T-helper 2 cell treated with Interferon-gamma antibody and Interleukin-4, amounts not matched to agents 5 μg/mL and 100 μg/mL, for 36 hours (primary cell): ENCODE results near the gene PAOX.
"Not testable (repeated sequence)": the region's sequence is repeated elsewhere in the genome, so short reads cannot be mapped to it uniquely, and the experiment has no call there.

ENCODE experiments used
- DNase-seq: peaks from one replicate; pipeline ENCODE4 v3.0.0; 2021; ENCODE audit warnings: low spot score
- H3K27ac Mint-ChIP-seq: one replicate; pipeline ENCODE4 v1.8.0; 2021; ENCODE audit warnings: mild to moderate bottlenecking, mixed read lengths
- H3K27me3 Mint-ChIP-seq: one replicate; pipeline ENCODE4 v1.8.0; 2021; ENCODE audit warnings: low read depth, mixed read lengths
- H3K36me3 Mint-ChIP-seq: one replicate; pipeline ENCODE4 v1.8.0; 2021; ENCODE audit warnings: low read depth, mixed read lengths
- H3K4me1 Mint-ChIP-seq: one replicate; pipeline ENCODE4 v1.8.0; 2021; ENCODE audit warnings: low read depth, mixed read lengths
- H3K4me3 Mint-ChIP-seq: one replicate; pipeline ENCODE4 v1.8.0; 2022; ENCODE audit warnings: mild to moderate bottlenecking, moderate library complexity, mixed read lengths
- H3K9me3 Mint-ChIP-seq: one replicate; pipeline ENCODE4 v1.8.0; 2021; ENCODE audit warnings: mixed read lengths

PAOX gene

DNA sequence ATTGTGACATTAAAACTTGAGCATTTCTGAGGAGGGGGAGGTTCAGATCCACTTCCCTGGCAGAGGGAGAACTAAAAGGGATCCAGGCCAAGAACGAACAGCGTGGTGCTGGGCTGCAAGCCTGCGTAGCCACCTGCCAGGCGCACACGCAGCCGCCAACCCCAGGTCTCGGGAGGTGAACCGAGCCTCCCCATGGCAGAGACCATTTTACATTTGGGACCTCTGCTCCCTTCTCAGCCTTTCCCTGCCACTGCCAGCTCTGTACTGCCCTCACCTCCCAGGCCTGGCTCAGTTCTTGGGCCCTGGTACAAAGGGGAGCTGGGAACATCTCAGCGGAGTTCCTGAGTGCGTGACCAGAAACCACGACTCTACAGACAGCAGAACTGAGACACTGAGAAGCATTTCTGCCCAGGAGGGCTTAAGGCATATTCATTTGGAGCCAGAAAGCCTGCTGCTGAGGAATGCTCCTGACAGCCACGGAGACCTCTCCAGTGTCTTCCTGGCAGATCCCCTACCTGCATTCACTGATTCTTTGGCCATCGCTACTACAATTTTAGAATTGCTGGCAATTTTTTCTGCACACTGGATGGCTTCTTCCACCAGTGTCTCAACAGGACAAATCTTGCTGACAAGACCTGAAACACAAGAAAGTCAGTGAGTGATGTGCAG, 13.5 kb upstream of the PAOX start:
- Mint-ChIP-seq H3K4me1 (peaks cover 2% of the 10 kb centered on the region), H3K36me3 (peaks cover 12% of the 10 kb centered on the region), H3K9me3 (no peaks in the 10 kb centered on the region), H3K27me3 (no peaks in the 10 kb centered on the region), H3K4me3 (no peak overlapping the region), H3K27ac (no peak overlapping the region)
- DNase-seq: no peak

DNA sequence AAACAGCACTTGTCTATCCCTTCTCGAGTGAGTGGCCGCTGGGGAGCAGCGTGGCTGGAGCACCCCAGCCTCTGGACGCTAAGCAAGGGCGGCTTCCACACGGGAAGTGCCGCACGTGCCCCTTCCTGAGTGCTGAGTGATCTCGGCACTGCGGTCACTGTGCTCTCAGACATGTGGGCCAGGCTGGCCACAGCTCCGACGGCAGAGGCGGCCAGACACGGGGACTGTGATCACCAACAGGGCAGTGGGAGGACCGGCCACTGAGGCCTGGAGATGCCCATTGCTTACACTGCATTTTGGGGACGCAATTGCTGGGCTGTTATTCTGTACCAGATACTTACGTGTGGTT, 13.0 kb upstream of the PAOX start:
- Mint-ChIP-seq H3K9me3 (no peaks in the 10 kb centered on the region), H3K27me3 (no peaks in the 10 kb centered on the region), H3K4me1 (peaks cover 2% of the 10 kb centered on the region), H3K36me3 (peaks cover 12% of the 10 kb centered on the region), H3K27ac (no peak overlapping the region), H3K4me3 (no peak overlapping the region)
- DNase-seq: no peak

DNA sequence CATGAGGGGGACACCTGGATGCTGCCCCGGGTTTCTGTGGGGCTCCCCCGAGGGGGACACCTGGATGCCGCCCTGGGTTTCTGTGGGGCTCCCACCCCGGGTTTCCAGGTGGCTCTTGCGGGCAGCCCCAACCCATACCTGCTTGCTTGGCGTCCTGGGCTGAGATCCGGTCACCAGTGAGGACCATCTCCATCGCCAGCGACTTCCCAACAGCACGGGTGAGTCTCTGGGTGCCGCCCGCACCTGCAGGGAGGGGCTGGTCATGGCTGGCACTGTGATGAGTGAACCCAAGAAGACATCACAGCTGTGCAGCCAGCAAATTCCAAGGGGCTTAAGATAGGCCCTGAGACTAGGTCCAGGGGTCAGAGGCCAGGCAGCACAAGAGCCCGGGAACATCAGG, 12.3 kb upstream of the PAOX start:
- H3K27me3 Mint-ChIP-seq: no peaks in the 10 kb centered on the region
- H3K4me3 Mint-ChIP-seq: no peak overlapping the region
- no peak overlapping the region for H3K27ac Mint-ChIP-seq
- peaks cover 13% of the 10 kb centered on the region for H3K36me3 Mint-ChIP-seq
- DNase-seq: no peak
- H3K4me1 Mint-ChIP-seq: peaks cover 2% of the 10 kb centered on the region
- H3K9me3 Mint-ChIP-seq: no peaks in the 10 kb centered on the region

DNA sequence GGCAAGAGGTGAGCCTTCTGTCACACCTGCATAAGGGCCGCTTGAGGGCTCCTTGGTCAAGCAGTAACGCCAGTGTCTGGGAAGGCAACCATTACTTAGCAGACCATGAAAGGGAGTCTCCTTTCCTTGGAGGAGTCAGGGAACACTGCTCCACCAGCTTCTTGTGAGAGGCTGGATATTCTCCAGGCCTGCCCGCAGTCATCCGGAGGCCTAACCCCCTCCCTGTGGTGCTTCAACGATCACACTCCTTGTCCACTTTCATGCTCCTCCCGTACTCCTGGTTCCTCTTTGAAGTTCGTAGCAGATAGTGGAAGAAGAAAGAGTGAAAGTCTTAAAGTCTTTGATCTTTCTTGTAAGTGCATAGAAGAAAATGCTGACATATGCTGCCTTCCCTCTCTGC, 11.6 kb upstream of the PAOX start:
- H3K4me1 Mint-ChIP-seq, H3K4me3 Mint-ChIP-seq, DNase-seq, H3K9me3 Mint-ChIP-seq, H3K27ac Mint-ChIP-seq, H3K36me3 Mint-ChIP-seq, H3K27me3 Mint-ChIP-seq: not testable (repeated sequence)

DNA sequence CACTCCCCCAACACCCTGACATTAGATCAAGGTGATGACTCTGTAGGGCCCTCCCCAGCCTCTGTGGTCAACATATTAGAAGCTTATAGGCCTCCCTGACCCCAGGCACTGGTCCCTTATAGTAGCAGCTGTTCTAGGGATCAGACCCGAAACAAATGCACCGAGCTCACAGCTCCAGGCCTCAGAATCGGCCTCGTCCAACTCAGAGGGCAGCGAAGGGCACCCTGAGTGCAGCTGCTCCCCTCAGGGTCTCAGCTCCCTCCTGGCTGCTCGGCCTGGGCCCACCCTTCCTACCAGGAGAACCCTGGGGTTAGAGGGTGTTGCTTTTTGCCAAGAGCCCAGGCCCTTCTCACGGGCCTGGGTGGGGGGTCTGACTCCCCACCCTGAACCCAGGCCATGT, 10.9 kb upstream of the PAOX start:
- H3K27me3 Mint-ChIP-seq: no peaks in the 10 kb centered on the region
- H3K9me3 Mint-ChIP-seq: no peaks in the 10 kb centered on the region
- H3K27ac Mint-ChIP-seq: no peak overlapping the region
- H3K4me3 Mint-ChIP-seq: no peak overlapping the region
- no peak for DNase-seq
- H3K4me1 Mint-ChIP-seq: peaks cover 2% of the 10 kb centered on the region
- H3K36me3 Mint-ChIP-seq: peaks cover 9% of the 10 kb centered on the region

DNA sequence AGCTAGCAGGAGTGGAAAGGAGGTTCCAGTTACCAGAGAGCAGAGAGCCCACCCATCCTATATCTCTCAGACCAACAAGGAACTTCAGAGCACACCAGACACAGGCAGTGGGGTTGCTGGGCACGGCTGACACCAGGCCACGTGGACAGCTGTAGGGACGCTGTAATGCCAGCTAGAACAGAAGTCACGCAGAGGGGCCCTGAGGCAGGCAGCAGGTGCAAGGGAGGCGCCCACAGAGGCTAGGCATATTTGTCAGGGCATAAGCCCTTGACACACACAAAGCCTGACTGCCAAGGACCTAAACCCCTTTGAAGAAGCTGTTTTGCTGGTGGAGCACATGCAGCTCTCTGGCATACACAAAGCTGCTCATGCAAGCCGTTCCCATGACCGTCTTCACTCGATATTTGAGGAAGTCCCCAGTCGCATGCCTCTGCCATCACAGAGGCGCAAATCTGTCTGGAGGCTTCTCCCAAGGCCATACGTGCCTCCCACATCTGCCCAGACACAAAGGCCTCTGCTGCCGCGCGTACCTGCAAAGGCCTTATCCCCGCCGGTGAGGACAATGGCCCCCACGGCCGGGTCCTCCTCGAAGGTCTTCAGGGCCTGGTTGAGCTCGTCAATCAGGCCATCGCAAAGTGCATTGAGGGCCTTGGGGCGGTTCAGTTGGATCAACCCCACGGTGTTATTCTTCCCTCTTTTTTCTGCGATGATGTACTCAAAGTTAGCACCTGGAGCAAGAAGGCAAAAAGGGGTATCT, 8.9 kb upstream of the PAOX start:
- Mint-ChIP-seq H3K9me3 (no peaks in the 10 kb centered on the region), H3K27ac (peak overlapping the region; percentile 20), H3K27me3 (peaks cover 3% of the 10 kb centered on the region), H3K4me1 (peaks cover 7% of the 10 kb centered on the region), H3K4me3 (no peak overlapping the region), H3K36me3 (peaks cover 5% of the 10 kb centered on the region)
- no peak for DNase-seq

DNA sequence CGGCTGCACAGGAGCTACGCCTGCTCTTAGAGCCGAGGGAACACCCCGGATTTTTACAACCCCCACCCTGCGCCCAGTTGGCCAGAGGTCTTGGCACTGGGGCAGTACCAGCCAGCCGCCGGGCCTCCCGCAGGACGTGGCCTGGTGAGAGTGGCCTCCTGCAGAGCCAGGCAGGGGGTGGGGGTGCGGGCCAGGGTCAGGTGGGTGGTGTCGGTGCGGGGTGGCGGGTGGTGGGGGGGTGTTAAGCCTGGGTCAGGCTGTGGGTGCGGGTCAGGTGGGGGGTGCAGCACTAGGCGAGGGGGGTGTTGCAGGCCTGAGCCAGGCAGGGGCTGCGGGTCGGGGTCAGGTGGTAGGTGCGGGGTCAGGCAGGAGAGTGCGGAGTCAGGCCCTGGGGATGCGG, 6.6 kb upstream of the PAOX start:
- H3K4me3 Mint-ChIP-seq: peak overlapping the region; percentile 80
- H3K27ac Mint-ChIP-seq: no peak overlapping the region
- H3K9me3 Mint-ChIP-seq: no peaks in the 10 kb centered on the region
- no peak for DNase-seq
- peaks cover 3% of the 10 kb centered on the region for H3K27me3 Mint-ChIP-seq
- peaks cover 7% of the 10 kb centered on the region for H3K4me1 Mint-ChIP-seq
- H3K36me3 Mint-ChIP-seq: peaks cover 2% of the 10 kb centered on the region

DNA sequence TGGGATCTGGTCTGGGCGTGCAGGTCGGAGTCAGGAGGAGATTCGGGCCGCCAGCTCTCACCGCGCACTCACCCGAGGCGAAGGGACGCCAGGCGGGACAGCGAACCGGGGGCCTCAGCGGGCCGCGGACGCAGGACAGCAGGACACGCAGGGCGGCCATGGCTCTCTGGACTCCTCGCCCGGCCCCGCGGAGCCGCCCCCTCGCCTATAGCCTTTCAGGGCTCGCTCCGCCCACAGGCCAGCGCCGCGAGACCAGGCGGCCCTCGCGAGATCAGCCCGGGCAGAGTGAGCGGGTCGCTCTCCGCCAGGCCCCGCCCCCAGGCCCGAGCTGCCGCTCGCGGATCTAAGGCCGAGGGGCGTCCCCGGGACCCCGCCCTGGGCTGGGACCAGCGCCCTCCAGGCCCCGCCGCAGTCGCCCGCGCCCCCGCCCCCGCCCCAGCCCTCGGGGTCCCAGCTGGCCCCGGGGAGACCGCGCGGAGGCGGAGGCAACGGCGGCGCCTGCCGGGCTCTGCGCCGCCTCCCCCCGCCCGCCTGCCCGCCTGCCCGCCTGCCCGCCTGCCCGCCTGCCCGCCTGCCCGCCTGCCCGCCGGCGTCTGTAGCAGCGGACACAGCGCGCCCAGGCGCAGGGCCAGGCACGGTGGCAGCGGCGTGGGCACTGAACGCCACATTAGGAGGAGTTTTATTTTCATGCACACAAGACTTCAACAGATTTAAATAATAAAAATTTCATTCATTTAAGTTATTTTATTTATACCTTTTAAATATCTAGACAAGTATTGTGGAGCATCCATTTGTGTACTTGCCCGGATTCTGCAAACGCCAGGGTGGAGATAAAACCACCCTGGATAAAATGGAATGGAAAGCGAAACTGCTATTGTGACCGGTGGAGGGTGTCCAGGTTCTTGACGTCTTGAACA, 5.6 kb upstream of the PAOX start, which contains the start of gene ECHS1:
TSS of gene ECHS1 (minus strand) at position 181 of the 917 bp plus-strand sequence. CDS start at position 160, 21 bp downstream.
- Mint-ChIP-seq H3K4me1 (peaks cover 7% of the 10 kb centered on the region), H3K36me3 (peaks cover 2% of the 10 kb centered on the region), H3K27ac (peak within 1 kb of the TSS; percentile 71), H3K4me3 (peak within 1 kb of the TSS; percentile 91), H3K9me3 (no peaks in the 10 kb centered on the region), H3K27me3 (peaks cover 3% of the 10 kb centered on the region)
- peak; percentile 96 for DNase-seq

DNA sequence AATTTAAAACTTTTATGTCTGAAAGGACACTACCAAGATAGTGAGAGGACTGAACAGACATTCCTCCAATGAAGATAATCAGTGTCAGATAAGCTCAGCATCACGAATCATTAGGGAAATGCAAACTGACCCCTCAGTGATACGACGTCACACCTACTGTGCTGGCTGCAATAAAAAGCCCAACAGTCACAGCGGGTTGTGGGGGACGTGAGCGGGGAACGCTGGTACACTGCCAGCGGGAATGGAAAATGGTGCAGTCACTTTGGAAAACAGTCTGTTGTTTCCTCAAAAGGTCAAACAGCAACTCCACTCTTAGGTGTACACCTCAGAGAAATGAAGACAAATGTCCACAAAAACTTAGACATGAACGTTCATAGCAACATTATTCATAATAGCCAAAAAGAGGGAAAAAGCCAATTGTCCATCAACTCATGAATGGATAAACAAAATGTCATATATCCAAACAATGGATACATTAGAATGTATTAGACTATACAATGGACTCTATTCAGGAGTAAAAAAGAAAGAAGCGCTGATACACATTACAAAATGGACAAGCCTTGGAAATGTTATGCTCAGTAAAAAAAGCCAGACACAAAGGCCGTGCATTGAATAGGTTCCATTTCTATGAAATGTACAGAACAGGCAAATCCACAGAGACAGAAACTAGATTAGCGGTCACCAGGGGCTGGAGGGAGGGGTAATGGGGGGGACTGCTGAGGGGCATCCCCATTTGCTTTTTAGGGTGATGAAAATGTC, 3.5 kb upstream of the PAOX start:
- peaks cover 2% of the 10 kb centered on the region for H3K36me3 Mint-ChIP-seq
- no peak for DNase-seq
- H3K27ac Mint-ChIP-seq: no peak overlapping the region
- peaks cover 7% of the 10 kb centered on the region for H3K4me1 Mint-ChIP-seq
- H3K9me3 Mint-ChIP-seq: no peaks in the 10 kb centered on the region
- H3K27me3 Mint-ChIP-seq: peaks cover 3% of the 10 kb centered on the region
- peak overlapping the region; percentile 79 for H3K4me3 Mint-ChIP-seq

DNA sequence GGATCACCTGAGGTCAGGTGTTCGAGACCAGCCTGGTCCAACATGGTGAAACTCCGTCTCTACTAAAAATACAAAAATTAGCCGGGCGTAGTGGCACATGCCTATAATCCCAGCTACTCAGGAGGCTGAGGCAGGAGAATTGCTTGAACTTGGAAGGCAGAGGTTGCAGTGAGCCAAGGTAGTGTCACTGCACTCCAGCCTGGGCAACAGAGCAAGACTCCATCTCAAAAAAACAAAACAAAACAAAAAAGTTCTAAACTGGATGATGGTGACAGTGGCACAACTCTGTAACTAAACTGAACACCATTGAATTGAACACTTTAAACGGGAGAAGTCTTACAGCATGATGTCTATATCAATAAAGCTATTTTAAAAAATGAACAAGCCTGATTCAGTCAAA, 2.9 kb upstream of the PAOX start:
- H3K27me3 Mint-ChIP-seq, H3K36me3 Mint-ChIP-seq, H3K9me3 Mint-ChIP-seq, H3K4me1 Mint-ChIP-seq, DNase-seq: not testable (repeated sequence)
- Mint-ChIP-seq H3K27ac (peak overlapping the region; percentile 55), H3K4me3 (peak overlapping the region; percentile 54)

DNA sequence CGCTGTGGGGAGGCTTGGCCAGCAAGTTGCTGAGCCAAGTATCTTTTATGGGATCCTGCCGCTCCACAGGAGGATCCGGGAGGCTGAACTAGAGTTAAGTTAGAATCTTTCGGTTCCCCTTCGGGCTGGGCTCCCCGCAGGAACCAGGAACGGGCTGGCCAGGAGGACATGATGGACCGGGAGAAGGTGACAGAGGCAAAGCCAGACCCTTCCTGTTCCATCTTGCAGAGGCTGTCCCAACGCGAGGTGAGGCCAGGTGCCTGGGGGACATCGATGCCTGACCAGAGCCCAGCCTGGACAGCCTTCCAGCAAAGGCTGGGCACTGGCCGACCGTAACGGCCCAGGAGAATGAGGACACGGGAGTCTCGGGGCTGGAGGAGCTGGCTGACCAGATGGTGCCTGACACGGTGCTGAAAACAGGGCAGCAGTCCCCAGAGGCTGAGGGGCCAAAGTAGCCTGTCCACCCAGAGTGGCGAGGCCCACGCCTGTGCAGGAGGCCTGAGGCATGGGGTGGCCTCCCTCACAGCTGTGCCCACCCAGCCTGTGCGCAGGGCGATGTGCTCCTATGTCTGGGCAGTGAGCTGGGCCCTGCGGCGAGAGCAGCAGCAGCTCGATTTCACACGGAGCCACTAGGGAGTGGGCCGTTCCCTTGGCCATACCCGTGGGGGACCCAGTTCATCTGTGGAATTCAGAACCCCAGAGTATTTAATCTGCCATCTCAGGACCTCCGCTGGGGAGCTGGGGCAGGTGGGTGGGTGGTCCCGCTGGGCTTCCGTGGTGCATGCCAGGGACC, 1.8 kb upstream of the PAOX start:
- H3K9me3 Mint-ChIP-seq: no peaks in the 10 kb centered on the region
- H3K36me3 Mint-ChIP-seq: no peaks in the 10 kb centered on the region
- peak overlapping the region; percentile 77 for H3K4me3 Mint-ChIP-seq
- H3K27me3 Mint-ChIP-seq: peaks cover 3% of the 10 kb centered on the region
- H3K4me1 Mint-ChIP-seq: peaks cover 11% of the 10 kb centered on the region
- DNase-seq: no peak
- no peak overlapping the region for H3K27ac Mint-ChIP-seq

DNA sequence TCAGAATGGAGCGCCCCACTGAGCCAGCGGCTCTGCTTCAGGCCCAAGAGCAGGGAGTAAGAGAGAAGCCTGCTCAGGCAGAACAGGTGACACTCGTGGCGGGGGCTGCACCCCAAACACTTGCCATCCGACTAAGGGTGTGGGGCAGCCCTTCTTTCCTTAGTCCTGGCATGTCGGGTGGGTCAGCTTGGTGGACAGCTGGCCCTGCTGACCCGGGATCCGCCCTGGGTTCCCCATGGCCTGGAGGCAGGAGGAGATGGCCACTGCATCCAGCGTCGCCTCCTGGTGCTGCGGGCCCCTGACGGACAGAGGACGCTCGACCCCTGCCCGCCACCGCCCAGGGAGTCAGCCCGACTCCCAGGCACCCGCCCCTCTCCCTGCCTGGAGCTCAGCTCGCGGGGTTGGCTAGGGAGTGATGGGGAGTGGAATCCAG, 1.2 kb upstream of the PAOX start:
- Mint-ChIP-seq H3K27me3 (peaks cover 3% of the 10 kb centered on the region), H3K4me1 (peaks cover 11% of the 10 kb centered on the region), H3K27ac (no peak overlapping the region), H3K36me3 (no peaks in the 10 kb centered on the region), H3K4me3 (peak overlapping the region; percentile 77), H3K9me3 (no peaks in the 10 kb centered on the region)
- no peak for DNase-seq
